Panc1 (cell line): ENCODE results near the gene ZNF516. TPM values are rescaled to one million over a fixed set of nuclear protein-coding genes. Genes with fewer than 3 reads are reported as not detected.

Experiments
- ATAC-seq: fragments of 200-7000 bp; cut with Tn5 transposase; 2 replicates; pipeline ENCODE4 v1.9.1; 2020; ENCODE audit warnings: mild to moderate bottlenecking, moderate library complexity
- BruUV-seq: library from RNA; stranded (reverse); fragments of 400-500 nt; replicated peaks from 2 replicates; lab custom pipeline; 2021; lab: Mats Ljungman, UMichigan
- CTCF ChIA-PET: fragments of 300-600 bp; sonication (Branson Sonifier 250); formaldehyde crosslinking; loops from one replicate; lab custom pipeline; 2022; ENCODE audit warnings: antibody characterized with exemption; lab: Charles Lee
- POLR2A ChIA-PET: fragments of 300-600 bp; sonication (Branson Sonifier 250); formaldehyde crosslinking; loops from one replicate; lab custom pipeline; 2022; ENCODE audit warnings: antibody characterized with exemption; lab: Charles Lee
- DNase-seq: peaks from one replicate; pipeline ENCODE4 v3.0.0-alpha.2; 2010; ENCODE audit warnings: low read depth, low spot score
- H3K27ac ChIP-seq: 2 replicates; pipeline ENCODE4 v1.5.1; 2011; ENCODE audit warnings: mild to moderate bottlenecking, low read length, inconsistent platforms
- H3K27me3 ChIP-seq: fragments of 200-500 bp; sonication (Bioruptor generic); 2 replicates; pipeline ENCODE4 v1.6.0; 2014; ENCODE audit warnings: low read length, inconsistent platforms; ENCODE audit not compliant: control insufficient read depth, insufficient read depth
- H3K36me3 ChIP-seq: fragments of 200-500 bp; sonication (Bioruptor generic); 2 replicates; pipeline ENCODE4 v1.5.1; 2014; ENCODE audit warnings: inconsistent platforms, mild to moderate bottlenecking, low read length, moderate library complexity; ENCODE audit not compliant: control insufficient read depth, insufficient read depth
- H3K4me1 ChIP-seq: 2 replicates; pipeline ENCODE4 v1.5.1; 2011; ENCODE audit warnings: inconsistent platforms, mild to moderate bottlenecking, low read length, moderate library complexity; ENCODE audit not compliant: control insufficient read depth, insufficient read depth
- H3K4me3 ChIP-seq, 2 experiments: 2 replicates each; pipeline ENCODE4 v1.5.1; 2011 to 2012; ENCODE audit warnings: low read depth in 2 of 2, low read length in 2 of 2, mild to moderate bottlenecking in 2 of 2, inconsistent platforms in 1 of 2, moderate library complexity in 1 of 2
- H3K9me3 ChIP-seq: fragments of 200-500 bp; sonication (Bioruptor generic); 2 replicates; pipeline ENCODE4 v1.5.1; 2014; ENCODE audit warnings: low read depth, mild to moderate bottlenecking, inconsistent platforms, low read length, moderate library complexity; ENCODE audit not compliant: control insufficient read depth, insufficient read depth
- POLR2AphosphoS5 ChIP-seq: IDR thresholded peaks from 2 replicates; pipeline ENCODE4 v1.6.1; 2012; ENCODE audit warnings: mild to moderate bottlenecking, low read depth, low read length, moderate library complexity
- REST ChIP-seq, 2 experiments: IDR thresholded peaks; 2 replicates each; pipeline ENCODE4 v1.6.1; 2011 to 2012; ENCODE audit warnings: low read depth in 2 of 2, control low read depth in 1 of 2, low read length in 1 of 2, mild to moderate bottlenecking in 1 of 2, moderate library complexity in 1 of 2; ENCODE audit not compliant: insufficient read depth in 1 of 2
- SIN3A ChIP-seq: IDR thresholded peaks from 2 replicates; pipeline ENCODE4 v1.6.1; 2012; ENCODE audit warnings: low read depth, mild to moderate bottlenecking, low read length, moderate library complexity, borderline replicate concordance; ENCODE audit not compliant: insufficient read depth
- TCF7L2 ChIP-seq: IDR thresholded peaks from 2 replicates; pipeline ENCODE4 v1.6.1; 2011; ENCODE audit warnings: mild to moderate bottlenecking, low read depth, low read length, inconsistent platforms
- in situ Hi-C: cut with HindIII; loops from 2 replicates; pipeline ENCODE4 v1.10.0; 2016; ENCODE audit warnings: low sequenced_read_pairs, low pct_unique_long_range_greater_than_20kb
- intact Hi-C: fragments of 100-400 bp; cut with micrococcal nuclease; formaldehyde crosslinking; loops from one replicate; pipeline ENCODE4 v1.10.0; 2022; ENCODE audit not compliant: unreplicated experiment
- total RNA-seq: library from RNA; stranded (reverse); gene quantifications from one replicate; pipeline ENCODE4 v1.2.1, GENCODE V29; 2021; ENCODE audit not compliant: unreplicated experiment
- TF ChIP-seq, protein P1 (sequence below): fragments of 450-650 bp; IDR thresholded peaks from 2 replicates; pipeline ENCODE4 v1.5.1; 2017; ENCODE audit warnings: mild to moderate bottlenecking

ZNF516 gene
- total RNA-seq, 1 experiment from 2014 or later: 28.6 TPM

GRCh38 chr18:76390452-76391035 is 104.5 kb downstream of the ZNF516 start:
- in situ Hi-C loops (no loop called here), intact Hi-C loops (no loop called here)
- DNase-seq (no peak), ATAC-seq (no peak)
- Histone ChIP-seq H3K4me3 (no peak overlapping the region), H3K4me1 (0 out of 2 replicates have a peak, but pooled peaks cover 4% of the 10 kb centered on the region), H3K27me3 (no peaks in the 10 kb centered on the region), H3K9me3 (no peaks in the 10 kb centered on the region), H3K36me3 (no peaks in the 10 kb centered on the region), H3K27ac (no peak overlapping the region)
- CTCF ChIA-PET: no interaction called here
- POLR2A ChIA-PET: no interaction called here
- no TSS peak for BruUV-seq
- TF ChIP-seq, protein P1, sequence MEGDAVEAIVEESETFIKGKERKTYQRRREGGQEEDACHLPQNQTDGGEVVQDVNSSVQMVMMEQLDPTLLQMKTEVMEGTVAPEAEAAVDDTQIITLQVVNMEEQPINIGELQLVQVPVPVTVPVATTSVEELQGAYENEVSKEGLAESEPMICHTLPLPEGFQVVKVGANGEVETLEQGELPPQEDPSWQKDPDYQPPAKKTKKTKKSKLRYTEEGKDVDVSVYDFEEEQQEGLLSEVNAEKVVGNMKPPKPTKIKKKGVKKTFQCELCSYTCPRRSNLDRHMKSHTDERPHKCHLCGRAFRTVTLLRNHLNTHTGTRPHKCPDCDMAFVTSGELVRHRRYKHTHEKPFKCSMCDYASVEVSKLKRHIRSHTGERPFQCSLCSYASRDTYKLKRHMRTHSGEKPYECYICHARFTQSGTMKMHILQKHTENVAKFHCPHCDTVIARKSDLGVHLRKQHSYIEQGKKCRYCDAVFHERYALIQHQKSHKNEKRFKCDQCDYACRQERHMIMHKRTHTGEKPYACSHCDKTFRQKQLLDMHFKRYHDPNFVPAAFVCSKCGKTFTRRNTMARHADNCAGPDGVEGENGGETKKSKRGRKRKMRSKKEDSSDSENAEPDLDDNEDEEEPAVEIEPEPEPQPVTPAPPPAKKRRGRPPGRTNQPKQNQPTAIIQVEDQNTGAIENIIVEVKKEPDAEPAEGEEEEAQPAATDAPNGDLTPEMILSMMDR: no peak
- TF ChIP-seq POLR2AphosphoS5 (no peak), TCF7L2 (no peak), REST (IDR thresholded peaks at IDR 0.05; ENCODE audit: insufficient read depth in 1 of 2, low read depth in 2 of 2, low read length in 1 of 2) (no peak), SIN3A (no peak)

DNA sequence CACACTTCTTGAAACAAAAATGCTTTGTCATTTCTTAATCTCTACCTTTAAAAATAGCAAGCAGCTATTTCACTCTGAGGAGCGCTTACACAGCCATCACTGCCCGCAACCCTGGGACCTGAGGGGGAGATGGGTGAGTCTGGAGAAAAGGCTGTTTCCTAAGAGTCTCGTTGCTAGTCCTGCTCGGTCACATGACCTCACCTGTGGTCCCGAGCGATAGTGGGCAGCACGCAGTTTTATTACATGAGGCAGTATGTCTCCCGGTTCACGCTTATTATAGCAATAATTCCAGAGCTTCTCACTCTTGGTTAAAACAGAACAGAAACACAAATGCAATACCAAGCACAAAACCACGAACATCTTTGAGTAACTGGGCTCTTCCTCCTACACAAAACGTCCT is 105.3 kb downstream of the ZNF516 start:
- DNase-seq: no peak
- no peak overlapping the region for H3K4me3 ChIP-seq
- no peaks in the 10 kb centered on the region for H3K36me3 ChIP-seq
- H3K9me3 ChIP-seq: no peaks in the 10 kb centered on the region
- in situ Hi-C loops: no loop called here
- no peak overlapping the region for H3K27ac ChIP-seq
- intact Hi-C loops: no loop called here
- no peaks in the 10 kb centered on the region for H3K27me3 ChIP-seq
- ChIA-PET POLR2A (no interaction called here), CTCF (no interaction called here)
- TF ChIP-seq SIN3A (no peak), REST (IDR thresholded peaks at IDR 0.05; ENCODE audit: insufficient read depth in 1 of 2, low read depth in 2 of 2, low read length in 1 of 2) (no peak), TCF7L2 (no peak), POLR2AphosphoS5 (no peak)
- TF ChIP-seq, protein P1: no peak
- ATAC-seq: no peak
- BruUV-seq: no TSS peak
- no peaks in the 10 kb centered on the region for H3K4me1 ChIP-seq
